GM23338 (cell line): Measurements from ENCODE around the gene PLA2G6. TPM values are rescaled to one million over a fixed set of nuclear protein-coding genes. Genes with fewer than 3 reads are reported as not detected.

Experiments used
- ATAC-seq: fragments of 200-7000 bp; cut with Tn5 transposase; 3 replicates; pipeline ENCODE4 v1.9.1; 2020
- DNase-seq: peaks from one replicate; pipeline ENCODE4 v3.0.0-alpha.2; 2015; ENCODE audit warnings: low spot score
- H2AFZ ChIP-seq: fragments of 200-600 bp; sonication (generic); 2 replicates; pipeline ENCODE4 v1.8.0; 2016; ENCODE audit warnings: antibody characterized with exemption, mild to moderate bottlenecking, moderate library complexity
- H3F3A ChIP-seq: fragments of 200-600 bp; sonication (generic); replicated peaks from 2 replicates; pipeline ENCODE4 v1.8.0; 2017; ENCODE audit warnings: antibody characterized with exemption, mixed run types, low read depth
- H3K27ac ChIP-seq: fragments of 200-600 bp; sonication (generic); 2 replicates; pipeline ENCODE4 v1.6.1; 2016; ENCODE audit warnings: low read depth
- H3K27me3 ChIP-seq: fragments of 200-600 bp; sonication (generic); 2 replicates; pipeline ENCODE4 v1.8.0; 2016; ENCODE audit warnings: mild to moderate bottlenecking, mixed run types, moderate library complexity; ENCODE audit not compliant: insufficient read depth
- H3K36me3 ChIP-seq: fragments of 200-600 bp; sonication (generic); 2 replicates; pipeline ENCODE4 v1.8.0; 2016; ENCODE audit warnings: mild to moderate bottlenecking; ENCODE audit not compliant: insufficient read depth
- H3K4me1 ChIP-seq: fragments of 200-600 bp; sonication (generic); 2 replicates; pipeline ENCODE4 v1.8.0; 2016; ENCODE audit warnings: mild to moderate bottlenecking, moderate library complexity; ENCODE audit not compliant: insufficient read depth
- H3K4me2 ChIP-seq: fragments of 200-600 bp; sonication (generic); 2 replicates; pipeline ENCODE4 v1.7.1; 2017; ENCODE audit warnings: mixed run types
- H3K4me3 ChIP-seq: fragments of 200-600 bp; sonication (generic); 2 replicates; pipeline ENCODE4 v1.6.1; 2016; ENCODE audit warnings: mixed run types
- H3K79me2 ChIP-seq: fragments of 200-600 bp; sonication (generic); replicated peaks from 2 replicates; pipeline ENCODE4 v1.8.0; 2017; ENCODE audit warnings: mild to moderate bottlenecking; ENCODE audit not compliant: insufficient read depth
- H3K9me2 ChIP-seq: fragments of 200-600 bp; sonication (generic); 2 replicates; pipeline ENCODE4 v1.8.0; 2017; ENCODE audit not compliant: insufficient read depth
- H4K20me1 ChIP-seq: fragments of 200-600 bp; sonication (generic); replicated peaks from 2 replicates; pipeline ENCODE4 v1.8.0; 2017; ENCODE audit warnings: mild to moderate bottlenecking; ENCODE audit not compliant: insufficient read depth
- H3K27ac Mint-ChIP-seq: 2 replicates; pipeline ENCODE4 v1.8.0; 2020; ENCODE audit warnings: inconsistent platforms, mild to moderate bottlenecking, moderate library complexity, mixed read lengths
- H3K27me3 Mint-ChIP-seq: 3 replicates; pipeline ENCODE4 v1.8.0; 2022; ENCODE audit warnings: low read depth, mild to moderate bottlenecking, moderate library complexity, mixed read lengths, inconsistent platforms; ENCODE audit not compliant: insufficient read depth, poor library complexity
- H3K36me3 Mint-ChIP-seq: 3 replicates; pipeline ENCODE4 v1.8.0; 2021; ENCODE audit warnings: low read depth, mild to moderate bottlenecking, inconsistent platforms, moderate library complexity, mixed read lengths
- H3K4me1 Mint-ChIP-seq: 3 replicates; pipeline ENCODE4 v1.8.0; 2020; ENCODE audit warnings: mild to moderate bottlenecking, inconsistent platforms, mixed read lengths
- H3K4me3 Mint-ChIP-seq: 3 replicates; pipeline ENCODE4 v1.8.0; 2021; ENCODE audit warnings: moderate library complexity, mild to moderate bottlenecking, inconsistent platforms, mixed read lengths
- H3K9me3 Mint-ChIP-seq: 3 replicates; pipeline ENCODE4 v1.8.0; 2020; ENCODE audit warnings: moderate library complexity, mild to moderate bottlenecking, inconsistent platforms, mixed read lengths
- CREB1 ChIP-seq: fragments of 250-450 bp; sonication (Bioruptor Pico); IDR thresholded peaks from 2 replicates; pipeline ENCODE4 v1.5.0; 2020; ENCODE audit warnings: low read depth, mild to moderate bottlenecking, moderate library complexity
- EZH2 ChIP-seq: fragments of 200-600 bp; sonication (generic); IDR thresholded peaks from one replicate; pipeline ENCODE4 v1.8.0; 2017; ENCODE audit warnings: antibody characterized with exemption, mild to moderate bottlenecking, low read depth; ENCODE audit not compliant: unreplicated experiment
- NANOG ChIP-seq: IDR thresholded peaks from 2 replicates; pipeline ENCODE4 v1.6.1; 2016; ENCODE audit warnings: antibody characterized with exemption, borderline replicate concordance
- POLR2AphosphoS5 ChIP-seq: IDR thresholded peaks from 2 replicates; pipeline ENCODE4 v1.6.1; 2016; ENCODE audit warnings: antibody characterized with exemption, low read depth
- STAT1 ChIP-seq: IDR thresholded peaks from one replicate; pipeline ENCODE4 v1.6.1; 2016; ENCODE audit warnings: antibody characterized with exemption; ENCODE audit not compliant: unreplicated experiment
- ZNF114 ChIP-seq: fragments of 250-450 bp; sonication (Bioruptor Pico); IDR thresholded peaks from 2 replicates; pipeline ENCODE4 v1.5.0; 2020; ENCODE audit warnings: mild to moderate bottlenecking, moderate library complexity
- ZNF331 ChIP-seq: fragments of 250-450 bp; sonication (Bioruptor Pico); IDR thresholded peaks from 2 replicates; pipeline ENCODE4 v1.5.0; 2020; ENCODE audit warnings: low read depth, mild to moderate bottlenecking, moderate library complexity
- ZNF462 ChIP-seq: fragments of 250-450 bp; sonication (Bioruptor Pico); IDR thresholded peaks from 2 replicates; pipeline ENCODE4 v1.5.0; 2020; ENCODE audit warnings: mild to moderate bottlenecking, moderate library complexity
- polyA plus RNA-seq: library from polyadenylated mRNA; unstranded; fragments of >200 nt; fragmentation: Nextera tagmentation; extraction: Ambion mirVana; gene quantifications from 2 replicates; pipeline ENCODE4 v1.2.1, GENCODE V29; 2016
- total RNA-seq: library from RNA; depleted of rRNA; stranded (reverse); fragments of >200 nt; shearing (Covaris generic); gene quantifications from 2 replicates; pipeline ENCODE4 v1.2.3, GENCODE V29; 2014
- TF ChIP-seq, protein P1 (sequence below): IDR thresholded peaks from 2 replicates; pipeline ENCODE4 v1.6.1; 2016; ENCODE audit warnings: antibody characterized with exemption

Gene PLA2G6
- total and polyA plus RNA-seq, 2 experiments from 2014 or later, result 4.5 to 12.6 TPM

GRCh38 chr22:38174626-38175025 lies 7.0 kb downstream of the PLA2G6 start (continued):
- TF ChIP-seq ZNF462 (no peak), NANOG (no peak), ZNF331 (CRISPR knock-in tag) (no peak)
- TF ChIP-seq, protein P1, sequence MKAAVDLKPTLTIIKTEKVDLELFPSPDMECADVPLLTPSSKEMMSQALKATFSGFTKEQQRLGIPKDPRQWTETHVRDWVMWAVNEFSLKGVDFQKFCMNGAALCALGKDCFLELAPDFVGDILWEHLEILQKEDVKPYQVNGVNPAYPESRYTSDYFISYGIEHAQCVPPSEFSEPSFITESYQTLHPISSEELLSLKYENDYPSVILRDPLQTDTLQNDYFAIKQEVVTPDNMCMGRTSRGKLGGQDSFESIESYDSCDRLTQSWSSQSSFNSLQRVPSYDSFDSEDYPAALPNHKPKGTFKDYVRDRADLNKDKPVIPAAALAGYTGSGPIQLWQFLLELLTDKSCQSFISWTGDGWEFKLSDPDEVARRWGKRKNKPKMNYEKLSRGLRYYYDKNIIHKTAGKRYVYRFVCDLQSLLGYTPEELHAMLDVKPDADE, result no peak

GRCh38 chr22:38173641-38173906 lies 8.1 kb downstream of the PLA2G6 start:
- H3K27ac ChIP-seq, result no peak overlapping the region
- no peak overlapping the region for H2AFZ ChIP-seq
- H3K79me2 ChIP-seq, result no peaks in the 10 kb centered on the region
- ATAC-seq (no peak), DNase-seq (no peak)
- Mint-ChIP-seq H3K27ac (no peak overlapping the region), H3K4me1 (peaks cover 13% of the 10 kb centered on the region), H3K4me3 (no peak overlapping the region), H3K9me3 (no peaks in the 10 kb centered on the region), H3K36me3 (no peaks in the 10 kb centered on the region), H3K27me3 (peaks cover 16% of the 10 kb centered on the region)
- no peaks in the 10 kb centered on the region for H3F3A ChIP-seq
- H3K9me2 ChIP-seq, result no peaks in the 10 kb centered on the region
- no peaks in the 10 kb centered on the region for H4K20me1 ChIP-seq
- H3K36me3 ChIP-seq, result no peaks in the 10 kb centered on the region
- H3K4me1 ChIP-seq, result no peaks in the 10 kb centered on the region
- H3K4me3 ChIP-seq, result no peak overlapping the region
- no peaks in the 10 kb centered on the region for H3K27me3 ChIP-seq
- no peak overlapping the region for H3K4me2 ChIP-seq
- TF ChIP-seq, protein P1, result no peak
- TF ChIP-seq CREB1 (CRISPR knock-in tag), result no peak
- no peak for TF ChIP-seq ZNF114 (CRISPR knock-in tag)
- TF ChIP-seq STAT1, result no peak
- no peak for TF ChIP-seq POLR2AphosphoS5
- TF ChIP-seq EZH2, result no peak
- no peak for TF ChIP-seq NANOG
